Stimulated activated CD4-positive, alpha-beta T cell treated with anti-CD3 and anti-CD28 coated beads, Interleukin-15, amount 100 ng/mL, for 48 hours (primary cell): ENCODE data around the gene CYP24A1.

Source experiments
- DNase-seq, 2 donors: peaks; one replicate each; pipeline ENCODE4 v3.0.0-alpha.2; 2020; ENCODE audit warnings: low read depth in 2 of 2

CYP24A1 gene

DNA sequence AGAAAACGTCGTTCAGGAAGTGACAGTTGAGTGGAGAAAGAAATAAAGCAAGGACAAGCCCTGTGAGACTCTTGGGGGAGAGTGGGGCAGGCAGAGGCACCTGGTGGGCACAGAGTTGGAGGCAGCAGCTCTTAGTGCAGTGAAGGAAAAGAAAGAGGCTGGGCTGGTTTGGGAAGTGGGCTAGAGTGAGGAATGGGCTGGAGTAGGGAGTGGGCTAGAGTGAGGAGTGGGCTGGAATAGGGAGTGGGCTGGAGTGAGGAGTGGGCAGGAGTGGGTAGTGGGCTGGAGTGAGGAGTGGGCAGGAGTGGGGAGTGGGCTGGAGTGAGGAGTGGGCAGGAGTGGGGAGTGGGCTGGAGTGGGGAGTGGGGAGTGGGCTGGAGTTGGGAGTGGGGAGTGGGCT lies 59.7 kb downstream of the CYP24A1 start:
- no peak for DNase-seq

DNA sequence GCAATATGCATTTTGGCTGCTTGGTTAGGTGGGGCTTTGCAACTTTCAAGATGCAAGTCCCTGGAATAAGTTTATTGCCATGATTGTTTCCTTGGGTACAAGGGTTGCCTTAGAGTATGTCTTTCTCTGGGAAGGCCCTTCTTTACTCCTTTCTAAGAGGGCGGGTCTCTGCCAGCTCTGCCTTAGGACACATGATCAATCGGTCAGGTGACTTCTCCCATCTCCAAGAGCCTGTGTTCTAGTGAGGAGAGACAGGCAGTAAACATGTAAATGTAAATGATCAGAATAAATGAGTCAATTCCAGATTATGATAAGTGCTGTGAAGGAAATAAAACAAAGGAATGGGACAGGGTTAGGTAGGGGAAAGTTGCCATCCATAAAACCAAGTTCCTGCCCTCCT lies 60.2 kb downstream of the CYP24A1 start:
- DNase-seq: no peak

DNA sequence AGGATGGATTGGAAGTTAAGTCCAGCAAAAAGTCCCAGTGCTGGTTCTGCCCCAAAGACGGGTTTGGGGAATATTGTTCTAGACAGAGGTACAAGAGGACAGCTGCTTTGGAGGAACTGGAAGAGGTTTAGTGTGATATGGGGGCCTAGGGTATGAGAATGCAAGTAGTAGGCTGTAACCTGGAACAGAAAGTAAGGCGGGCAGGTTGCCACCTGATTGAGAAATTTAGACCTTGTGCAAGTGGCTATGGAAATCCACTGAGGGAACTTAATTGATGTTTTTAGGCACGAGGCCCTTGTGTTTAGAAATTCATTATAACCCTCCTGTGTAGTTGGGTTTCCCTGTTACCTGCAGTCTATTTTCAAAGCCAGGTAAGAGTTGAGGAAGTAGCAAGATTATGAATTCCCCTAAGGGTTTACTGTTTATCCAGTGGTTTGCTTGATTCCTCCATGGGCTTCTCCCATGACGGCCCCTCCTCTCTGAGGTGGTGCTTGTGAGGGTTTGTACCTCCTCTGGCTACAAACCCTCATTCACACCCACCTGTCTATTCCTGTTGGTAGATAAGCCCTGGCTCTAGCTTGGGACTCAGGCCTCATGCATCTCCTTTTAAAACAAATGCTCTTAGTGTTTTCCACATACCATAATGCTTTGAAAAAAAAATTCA lies 61.4 kb downstream of the CYP24A1 start:
- DNase-seq: no peak

DNA sequence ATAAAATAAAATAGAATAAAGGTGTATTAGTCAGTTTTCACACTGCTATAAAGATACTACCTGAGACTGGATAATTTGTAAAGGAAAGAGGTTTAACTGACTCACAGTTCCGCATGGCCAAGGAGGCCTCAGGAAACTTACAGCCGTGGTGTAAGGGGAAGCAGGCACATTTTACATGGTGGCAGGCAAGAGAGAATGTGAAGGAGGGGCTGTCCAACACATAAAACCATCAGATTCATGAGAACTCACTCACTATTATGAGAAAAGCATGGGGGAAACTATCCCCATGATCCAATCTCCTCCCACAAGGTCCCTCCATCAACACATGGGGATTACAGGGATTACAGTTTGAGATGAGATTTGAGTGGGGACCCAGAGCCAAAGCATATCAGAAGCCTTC lies 62.3 kb downstream of the CYP24A1 start:
- DNase-seq: no peak

DNA sequence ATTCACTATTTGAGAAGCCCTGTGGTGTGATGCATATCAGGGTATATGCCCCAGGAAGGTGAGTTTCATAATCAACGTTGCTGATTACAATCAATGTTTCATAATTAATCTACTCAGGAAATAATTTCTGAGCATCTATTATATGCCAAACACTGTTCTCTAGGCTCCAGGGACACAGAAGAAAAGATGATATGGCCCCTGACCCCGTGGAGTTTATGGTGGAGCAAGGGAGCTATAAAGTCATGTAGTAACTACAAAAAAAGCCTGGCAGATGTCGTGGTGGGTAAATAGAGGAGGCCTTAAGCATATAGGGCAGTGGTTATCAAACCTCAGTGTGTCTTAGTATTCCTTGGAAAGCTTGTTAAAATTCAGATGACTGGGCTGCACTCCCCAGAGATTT lies 63.3 kb downstream of the CYP24A1 start:
- DNase-seq: no peak

DNA sequence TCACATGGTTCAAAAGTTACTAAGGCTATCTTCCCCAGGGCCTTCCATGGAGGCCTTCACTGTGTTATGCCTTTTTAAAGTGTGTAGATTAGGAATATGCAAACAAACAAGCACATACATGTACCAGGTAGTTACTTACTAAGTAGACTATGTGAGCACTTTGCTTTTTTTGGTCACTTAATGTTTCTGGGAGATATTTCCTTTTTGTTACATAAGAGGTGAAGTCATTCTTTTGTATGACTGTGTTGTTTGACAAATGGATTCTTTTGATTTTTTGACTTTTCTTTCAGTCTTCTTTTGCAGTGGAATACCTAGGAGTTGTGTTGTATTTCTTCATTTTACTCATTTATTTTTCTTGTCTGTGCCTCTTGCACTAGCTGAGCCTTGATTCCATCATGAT lies 63.7 kb downstream of the CYP24A1 start:
- no peak for DNase-seq

DNA sequence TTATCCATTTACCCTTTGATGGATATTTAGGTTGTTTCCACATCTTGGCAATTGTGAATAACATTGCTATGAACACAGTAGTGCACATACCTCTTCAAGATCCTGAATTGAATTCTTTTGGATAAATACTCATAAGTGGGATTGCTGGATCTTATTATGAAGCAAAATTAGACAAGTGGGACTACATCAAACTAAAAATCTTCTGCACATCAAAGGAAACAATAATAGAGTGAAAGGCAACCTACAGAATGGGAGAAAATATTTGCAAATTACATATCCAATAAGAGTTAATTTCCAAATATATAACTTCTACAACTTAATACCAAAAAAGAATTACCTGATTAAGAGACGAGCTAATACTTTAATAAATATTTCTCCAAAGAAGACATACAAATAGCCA lies 65.0 kb downstream of the CYP24A1 start:
- no peak for DNase-seq

DNA sequence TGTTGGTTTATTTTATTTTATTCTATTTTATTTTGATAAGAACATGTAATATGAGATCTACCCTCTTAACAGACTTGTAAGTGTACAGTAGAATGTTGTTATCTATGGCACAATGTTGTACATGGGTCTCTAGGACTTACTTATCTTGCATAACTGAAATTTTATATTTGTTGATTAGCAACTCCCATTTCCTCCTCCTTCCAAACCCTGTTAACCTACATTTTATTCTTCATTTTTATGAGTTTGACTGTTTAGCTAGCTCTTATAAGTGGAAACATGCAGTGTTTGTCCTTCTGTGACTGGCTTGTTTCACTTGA lies 65.5 kb downstream of the CYP24A1 start:
- DNase-seq: no peak

DNA sequence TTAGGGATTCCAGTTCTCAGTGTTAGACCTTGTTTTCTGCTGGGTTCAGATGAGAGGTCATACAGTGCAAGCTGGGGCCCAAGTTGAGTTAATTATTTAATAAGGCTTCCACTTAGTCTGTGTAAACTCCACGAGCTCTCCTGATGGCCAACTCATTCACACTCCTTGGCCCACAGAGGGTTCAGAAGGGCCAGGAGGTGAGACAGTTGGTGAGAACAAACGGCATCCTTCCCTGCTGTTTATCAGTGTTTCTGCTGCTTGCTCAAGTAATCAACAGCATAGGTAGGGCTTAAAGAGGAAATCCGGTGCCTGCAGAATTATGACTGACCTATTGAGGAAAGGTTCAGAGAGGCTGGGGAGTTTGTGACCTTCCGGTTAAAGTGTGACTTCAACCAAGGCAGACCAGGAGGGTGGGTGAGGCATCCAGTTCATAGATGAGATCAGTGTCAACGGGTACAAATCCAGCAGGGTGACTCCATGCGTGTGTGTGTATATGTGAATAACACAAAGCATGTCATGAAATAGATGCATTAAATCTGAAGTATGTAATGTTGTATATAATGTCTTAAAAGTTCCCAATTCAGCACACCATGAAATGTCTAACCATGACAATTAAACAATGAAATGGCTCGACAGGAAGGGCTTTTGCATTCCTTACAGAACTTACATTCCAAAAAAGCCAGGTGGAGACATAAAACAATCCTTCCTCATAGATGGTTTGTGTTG lies 66.0 kb downstream of the CYP24A1 start:
- DNase-seq: no peak

DNA sequence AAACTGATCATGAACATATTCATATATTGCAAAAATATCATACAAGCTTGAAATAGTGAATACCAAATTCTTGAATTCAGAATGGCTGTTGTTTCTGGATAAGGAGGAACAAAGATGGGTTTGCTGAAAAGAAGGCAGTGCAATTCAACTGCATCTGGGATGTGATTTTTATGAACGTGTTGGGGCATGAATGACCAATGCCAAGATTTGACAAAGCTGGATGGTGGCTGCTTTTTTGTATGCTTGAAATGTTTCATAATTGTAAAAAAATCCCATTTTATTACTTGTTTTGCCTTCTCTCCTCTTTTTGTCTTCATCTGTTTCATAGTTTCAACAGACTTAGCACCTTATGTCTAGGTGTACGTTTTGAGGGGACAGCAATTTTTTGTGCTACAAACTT lies 66.6 kb downstream of the CYP24A1 start:
- DNase-seq: no peak

DNA sequence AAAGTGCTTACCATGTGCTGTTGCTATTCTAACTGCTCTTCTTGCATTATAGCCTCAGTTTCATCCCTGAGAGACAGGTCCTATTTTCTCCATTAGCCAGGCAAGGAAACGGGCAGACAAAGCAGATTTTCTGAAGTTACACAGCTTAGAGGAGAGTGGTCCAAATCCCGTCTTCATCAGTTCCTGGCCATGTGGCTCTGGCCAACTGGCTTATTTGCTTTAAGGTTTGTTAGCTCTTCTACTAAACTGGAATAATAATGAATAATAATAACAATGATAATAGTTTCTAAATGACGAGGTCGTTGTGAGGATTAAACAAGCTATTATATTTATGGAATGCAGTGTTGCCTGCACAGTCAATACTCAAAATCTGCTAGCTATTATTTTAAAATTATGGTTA lies 67.6 kb downstream of the CYP24A1 start:
- no peak for DNase-seq

DNA sequence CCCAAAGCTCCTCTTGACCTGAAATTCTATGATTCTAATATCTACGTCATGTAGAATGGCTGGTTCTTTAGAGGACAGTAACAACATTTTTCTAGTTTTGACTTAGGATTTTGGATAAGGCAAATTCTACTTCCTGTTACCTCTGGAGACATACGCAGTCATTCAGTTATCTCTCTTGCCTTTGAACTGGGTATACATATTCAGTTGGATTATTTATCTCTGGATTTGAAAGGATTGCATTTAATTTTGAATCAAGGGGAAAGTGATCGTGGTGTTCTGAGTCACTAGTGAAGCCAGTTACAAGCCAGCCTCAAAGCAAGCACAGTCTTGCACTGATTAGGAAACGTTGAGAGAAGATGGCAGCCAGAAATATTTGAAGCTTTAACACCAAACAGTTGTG lies 68.1 kb downstream of the CYP24A1 start:
- DNase-seq: no peak

DNA sequence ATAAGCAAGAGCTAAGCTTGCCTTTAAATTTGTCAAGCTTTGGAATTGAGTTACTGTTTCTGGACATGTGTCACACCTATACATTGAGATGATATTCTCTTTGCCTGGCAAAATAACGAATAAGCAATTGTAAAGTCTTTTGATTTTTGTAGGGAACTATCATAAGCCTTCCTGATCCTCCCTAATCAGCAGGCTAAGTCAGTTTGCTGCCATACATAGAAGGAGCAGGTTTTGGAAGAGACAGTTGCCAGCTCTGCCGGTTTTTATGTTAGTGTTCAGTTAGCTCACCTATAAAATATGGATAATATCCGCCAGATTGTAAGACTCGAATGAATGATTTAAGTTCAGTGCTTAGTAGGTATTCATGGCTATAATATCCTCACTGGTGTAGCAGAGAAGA lies 69.0 kb downstream of the CYP24A1 start:
- DNase-seq: no peak

DNA sequence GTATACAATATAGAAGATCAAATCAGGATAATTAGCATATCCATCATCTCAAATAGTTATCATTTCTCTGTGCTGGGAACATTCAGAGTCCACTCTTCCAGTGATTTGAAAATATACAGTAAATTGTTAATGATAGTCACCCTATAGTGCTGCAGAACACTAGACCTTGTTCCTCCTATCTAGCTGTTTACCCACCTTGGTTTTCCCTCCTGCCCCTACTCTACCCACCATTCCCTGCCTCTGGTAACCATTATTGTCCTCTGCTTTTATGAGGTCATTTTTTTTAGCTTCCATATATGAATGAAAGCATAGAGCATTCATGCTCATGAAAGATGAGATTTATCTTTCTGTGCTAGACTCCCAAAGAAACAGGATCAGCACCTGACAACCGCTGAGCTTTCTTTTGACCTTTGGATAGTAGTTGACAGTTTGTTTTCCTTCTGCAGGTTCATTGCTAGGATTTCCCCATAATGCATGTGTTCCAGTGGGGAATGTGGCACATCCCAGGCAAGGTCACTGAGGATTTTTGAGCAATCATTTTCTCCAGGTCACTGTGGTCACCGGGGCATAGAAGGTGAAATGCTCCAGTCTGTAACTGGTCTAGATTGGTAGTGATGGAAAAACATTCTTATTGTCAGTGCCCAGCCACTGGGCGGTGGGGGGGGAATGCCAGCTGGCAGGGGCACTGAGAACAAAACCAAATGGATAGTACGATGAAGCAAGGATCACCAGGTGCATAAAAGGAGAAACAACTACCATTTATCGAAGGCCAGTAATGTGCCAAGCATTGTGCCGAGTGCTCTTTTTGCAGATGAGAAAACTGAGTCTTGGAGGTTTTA lies 69.8 kb downstream of the CYP24A1 start:
- no peak for DNase-seq
